ENCODE data around the gene RGS3.
"Not testable (repeated sequence)": the region's sequence is repeated elsewhere in the genome, so short reads cannot be mapped to it uniquely, and the experiment has no call there.

The RGS3 gene

GRCh38 chr9:113635586-113635985 is 172.1 kb downstream of the RGS3 start:
- no peak for DNase-seq (ENCODE audit: low spot score)

DNA sequence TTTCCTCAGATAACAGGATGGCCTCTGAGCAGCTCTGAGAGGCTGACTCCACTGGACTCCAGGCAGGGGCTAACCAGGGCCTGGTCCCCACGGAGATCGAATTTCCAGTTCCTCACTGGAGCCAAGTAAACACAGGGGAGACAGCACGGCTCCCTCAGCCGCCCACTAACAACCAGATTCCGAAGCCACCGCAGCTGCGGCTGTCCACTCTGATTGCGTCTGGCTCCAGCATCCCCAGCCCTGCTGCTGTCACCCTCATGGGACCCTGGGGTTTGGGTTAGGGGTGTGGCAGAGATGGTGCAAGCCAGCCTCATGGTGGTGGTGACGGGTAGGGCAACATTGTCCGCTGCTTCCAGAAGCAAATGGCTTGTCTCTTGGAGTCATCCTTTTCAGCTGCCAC is 172.6 kb downstream of the RGS3 start:
- no peak for DNase-seq (ENCODE audit: low spot score)

GRCh38 chr9:113636693-113637092 is 173.2 kb downstream of the RGS3 start:
- no peak for DNase-seq (ENCODE audit: low spot score)

DNA sequence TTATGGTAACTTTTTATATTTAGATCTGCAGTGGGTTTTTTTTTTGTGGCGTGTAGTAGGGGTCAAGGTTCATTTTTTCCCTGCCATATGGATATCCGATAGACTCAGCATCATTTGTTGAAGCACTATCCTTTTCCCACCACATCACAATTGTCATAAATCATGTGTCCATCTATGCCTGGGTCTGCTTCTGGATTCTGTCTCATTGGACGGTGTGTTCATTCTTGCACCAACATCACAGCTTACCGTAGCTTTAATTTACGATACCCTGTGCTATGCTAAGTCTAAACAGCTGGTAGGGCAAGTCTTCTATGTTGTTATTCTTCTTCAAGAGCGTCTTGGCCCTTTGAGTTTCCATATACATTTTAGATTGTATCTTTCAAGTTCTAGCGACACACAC is 175.0 kb downstream of the RGS3 start:
- DNase-seq (ENCODE audit: low spot score) = no peak

- no peak for DNase-seq (ENCODE audit: low spot score)
Measured at GRCh38 chr9:113638897-113639296, 175.4 kb downstream of the RGS3 start.

DNA sequence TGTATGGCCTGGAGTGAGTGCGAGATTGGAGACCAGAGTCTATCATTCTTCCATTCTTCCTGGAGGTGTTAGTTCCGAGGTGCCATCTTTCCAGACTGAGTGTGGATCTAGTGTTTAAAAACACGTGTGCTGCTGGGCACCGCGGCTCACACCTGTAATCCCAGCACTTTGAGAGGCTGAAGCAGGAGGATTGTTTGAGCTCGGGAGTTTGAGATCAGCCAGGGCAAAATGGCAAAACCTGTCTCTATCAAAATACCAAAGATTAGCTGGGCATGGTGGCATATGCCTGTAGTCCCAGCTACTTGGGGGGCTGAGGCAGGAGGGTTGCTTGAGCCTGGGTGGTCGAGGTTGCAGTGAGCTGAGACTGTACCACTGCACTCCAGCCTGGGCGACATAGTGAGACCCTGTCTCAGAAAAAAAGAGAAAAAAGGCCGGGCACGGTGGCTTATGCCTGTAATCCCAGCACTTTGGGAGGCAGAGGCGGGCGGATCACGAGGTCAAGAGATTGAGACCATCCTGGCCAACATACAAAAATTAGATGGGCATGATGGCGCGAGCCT is 176.0 kb downstream of the RGS3 start:
- DNase-seq (ENCODE audit: low spot score) = not testable (repeated sequence)

GRCh38 chr9:113640418-113640817 is 176.9 kb downstream of the RGS3 start:
- DNase-seq (ENCODE audit: low spot score) = no peak

DNA sequence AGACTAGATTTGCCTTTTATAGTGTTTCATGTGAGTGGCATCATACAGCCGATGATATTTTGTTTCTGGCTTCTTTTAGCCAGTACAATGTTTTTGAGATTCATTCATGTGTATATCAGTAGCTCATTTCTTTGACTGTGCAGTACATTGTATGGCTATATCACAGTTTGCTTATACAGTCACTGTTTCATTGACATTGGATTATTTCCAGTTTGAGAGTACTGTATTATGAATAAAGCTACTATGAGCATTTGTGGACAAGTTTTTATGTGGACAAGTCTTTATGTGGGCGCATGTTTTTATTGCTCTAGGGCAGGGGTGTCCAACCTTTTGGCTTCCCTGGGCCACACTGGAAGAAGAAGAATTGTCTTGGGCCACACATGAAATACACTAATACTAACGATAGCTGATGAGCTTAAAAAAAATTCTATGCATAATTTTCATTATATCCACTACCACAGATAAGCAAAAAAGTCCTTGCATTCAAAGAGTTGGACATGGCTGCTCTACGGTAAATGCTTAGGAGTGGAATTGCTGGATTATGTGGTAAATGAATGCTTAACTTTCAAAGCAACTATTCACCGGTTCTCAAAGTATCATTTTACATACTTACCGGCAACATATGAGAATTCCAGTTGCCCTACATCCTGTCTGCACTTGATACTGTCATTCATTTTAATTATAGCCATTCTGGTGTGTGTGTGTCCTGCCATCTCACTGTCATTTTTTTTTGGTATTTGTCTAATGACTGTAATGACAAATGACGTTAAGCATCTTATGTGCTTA is 177.8 kb downstream of the RGS3 start:
- no peak for DNase-seq (ENCODE audit: low spot score)

DNA sequence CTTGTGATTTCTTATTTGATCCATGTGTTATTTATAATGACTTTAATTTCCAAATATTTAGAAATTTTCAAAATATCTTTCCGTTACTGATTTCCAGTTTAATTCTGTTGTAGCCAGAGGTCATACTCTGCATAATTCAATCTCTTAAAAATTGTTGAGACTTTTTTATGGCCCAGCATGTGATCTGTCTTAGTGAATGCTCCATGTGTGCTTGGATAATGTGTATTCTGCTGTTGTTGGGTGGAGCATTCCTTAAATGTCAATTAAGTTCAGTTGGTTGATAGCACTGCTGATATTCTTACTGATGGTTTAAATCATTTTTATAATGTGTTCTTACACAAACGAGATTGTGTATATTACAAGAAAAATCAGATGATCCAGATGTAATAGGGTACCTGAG is 180.8 kb downstream of the RGS3 start:
- DNase-seq (ENCODE audit: low spot score) = no peak

GRCh38 chr9:113645227-113645977 is 181.9 kb downstream of the RGS3 start:
- no peak for DNase-seq (ENCODE audit: low spot score)

- no peak for DNase-seq (ENCODE audit: low spot score)
Measured at GRCh38 chr9:113645978-113646253, 182.4 kb downstream of the RGS3 start.

DNA sequence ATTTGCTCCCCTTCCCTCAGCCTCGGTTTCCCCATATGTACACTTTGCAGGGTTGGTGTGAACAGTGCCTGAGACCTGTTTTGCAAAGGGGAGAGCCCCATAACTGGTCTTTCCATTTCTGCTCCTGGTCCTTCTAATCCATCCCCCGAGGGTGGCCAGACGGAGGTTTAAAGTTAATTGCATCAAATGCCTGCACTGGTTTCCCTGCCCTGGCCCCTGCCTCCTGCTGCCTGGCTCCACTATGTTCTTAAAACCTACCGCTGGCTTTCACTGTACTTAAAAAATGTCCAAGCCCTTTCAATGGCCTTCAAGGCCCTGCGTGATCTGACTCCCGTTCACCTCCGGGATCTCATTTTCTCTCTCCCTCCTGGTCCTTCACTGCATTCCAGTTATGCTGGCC is 183.0 kb downstream of the RGS3 start:
- DNase-seq (ENCODE audit: low spot score) = no peak
